Activated naive CD8-positive, alpha-beta T cell treated with anti-CD3 and anti-CD28 coated beads, Interleukin-2, amount 10 ng/mL, durations not matched to agents 7 days and 5 days (primary cell): ENCODE measurements around the gene RBM4. TPM values are rescaled to one million over a fixed set of nuclear protein-coding genes. Genes with fewer than 3 reads are reported as not detected.
"Not testable (repeated sequence)": the region's sequence is repeated elsewhere in the genome, so short reads cannot be mapped to it uniquely, and the experiment has no call there.

ENCODE experiments used
- ATAC-seq: fragments of 150-1000 bp; cut with Tn5 transposase; one replicate; pipeline ENCODE4 v1.10.0; 2021; ENCODE audit warnings: low read depth, moderate library complexity
- POLR2A ChIA-PET: fragments of 350-600 bp; sonication (Branson Sonifier 250); formaldehyde crosslinking; loops from one replicate; lab custom pipeline; 2021; ENCODE audit warnings: antibody characterized with exemption; lab: Charles Lee
- DNase-seq: peaks from one replicate; pipeline ENCODE4 v3.0.0; 2021
- H3K27ac Mint-ChIP-seq: one replicate; pipeline ENCODE4 v1.8.0; 2022; ENCODE audit warnings: mild to moderate bottlenecking, mixed read lengths
- H3K27me3 Mint-ChIP-seq: one replicate; pipeline ENCODE4 v1.8.0; 2022; ENCODE audit warnings: mild to moderate bottlenecking, moderate library complexity, mixed read lengths
- H3K36me3 Mint-ChIP-seq: one replicate; pipeline ENCODE4 v1.8.0; 2021; ENCODE audit warnings: mild to moderate bottlenecking, mixed read lengths
- H3K4me1 Mint-ChIP-seq: one replicate; pipeline ENCODE4 v1.8.0; 2021; ENCODE audit warnings: mixed read lengths
- H3K4me3 Mint-ChIP-seq: one replicate; pipeline ENCODE4 v1.8.0; 2022; ENCODE audit warnings: mild to moderate bottlenecking, moderate library complexity, mixed read lengths
- H3K9me3 Mint-ChIP-seq: one replicate; pipeline ENCODE4 v1.8.0; 2021; ENCODE audit warnings: mixed read lengths
- total RNA-seq, 2 experiments: library from RNA; stranded (reverse); gene quantifications; one replicate each; pipeline ENCODE4 v1.2.3, GENCODE V29; 2021

The RBM4 gene, protein sequence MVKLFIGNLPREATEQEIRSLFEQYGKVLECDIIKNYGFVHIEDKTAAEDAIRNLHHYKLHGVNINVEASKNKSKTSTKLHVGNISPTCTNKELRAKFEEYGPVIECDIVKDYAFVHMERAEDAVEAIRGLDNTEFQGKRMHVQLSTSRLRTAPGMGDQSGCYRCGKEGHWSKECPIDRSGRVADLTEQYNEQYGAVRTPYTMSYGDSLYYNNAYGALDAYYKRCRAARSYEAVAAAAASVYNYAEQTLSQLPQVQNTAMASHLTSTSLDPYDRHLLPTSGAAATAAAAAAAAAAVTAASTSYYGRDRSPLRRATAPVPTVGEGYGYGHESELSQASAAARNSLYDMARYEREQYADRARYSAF
- 100 to 1,000 TPM; 152 to 158 TPM for total RNA-seq

DNA sequence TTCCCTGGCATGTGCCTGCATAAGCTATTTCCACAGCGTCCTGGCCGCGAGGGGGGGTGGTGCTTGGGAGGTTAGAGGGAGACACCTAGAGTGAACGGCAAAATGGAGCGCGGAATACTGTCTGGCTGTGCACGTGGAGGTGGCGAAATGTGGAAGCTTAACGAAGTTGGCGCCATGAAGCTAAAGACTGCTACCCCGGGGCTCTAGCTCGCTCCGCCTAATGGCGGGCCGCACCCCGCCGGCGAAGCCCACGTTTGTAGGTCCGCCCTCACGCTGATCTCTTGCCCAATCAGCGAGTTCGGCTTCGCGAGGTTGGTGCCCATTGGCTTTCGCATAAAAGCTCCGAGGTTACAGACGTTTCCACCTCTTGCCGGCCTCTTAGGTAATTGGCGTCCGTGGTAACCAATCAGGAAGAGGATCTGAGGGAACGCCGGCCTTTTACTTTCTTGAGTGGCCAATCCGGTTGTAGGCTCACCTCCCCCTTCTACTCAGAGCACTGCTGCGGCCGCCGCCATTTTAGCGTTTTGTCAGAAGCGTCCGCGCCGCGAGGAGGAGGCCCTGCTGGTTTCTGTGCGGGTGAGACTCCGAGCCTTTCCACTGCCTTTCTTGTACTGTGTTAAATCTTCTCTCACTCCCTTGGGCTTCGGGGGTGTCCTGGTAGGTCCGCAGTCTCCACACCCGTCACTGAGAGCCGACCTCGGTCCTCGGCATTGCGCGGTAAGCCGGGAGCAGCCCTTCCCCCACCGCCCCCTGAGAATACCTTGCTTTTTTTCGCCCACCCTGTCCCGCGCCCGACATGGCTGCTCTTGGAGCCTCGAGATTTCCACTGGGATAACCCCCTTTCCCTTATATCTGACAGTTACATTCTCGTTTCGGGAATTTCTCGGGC is at the start of gene RBM4:
Gene RBM4, plus strand, starts transcription at position 527 of the 889 bp plus-strand sequence. CDS start 1,009 bp downstream, outside the sequence.
- POLR2A ChIA-PET, result interaction anchor here (0.5 to 11.7 kb wide), 21 partner anchors 10 to 299 kb away, joined by 3 to 211 read pairs (median 6); partner anchors contain the start of genes ACTN3, DPP3, PELI3 and RBM14
- DNase-seq (peak; percentile 90), ATAC-seq (peak; percentile 95)
- peak within 1 kb of the TSS; percentile 91 for H3K4me3 Mint-ChIP-seq
- H3K4me1 Mint-ChIP-seq, result peaks cover 51% of the 10 kb centered on the region
- no peaks in the 10 kb centered on the region for H3K9me3 Mint-ChIP-seq
- H3K27me3 Mint-ChIP-seq, result no peaks in the 10 kb centered on the region
- peaks cover 43% of the 10 kb centered on the region for H3K36me3 Mint-ChIP-seq
- H3K27ac Mint-ChIP-seq, result peak within 1 kb of the TSS; percentile 92

DNA sequence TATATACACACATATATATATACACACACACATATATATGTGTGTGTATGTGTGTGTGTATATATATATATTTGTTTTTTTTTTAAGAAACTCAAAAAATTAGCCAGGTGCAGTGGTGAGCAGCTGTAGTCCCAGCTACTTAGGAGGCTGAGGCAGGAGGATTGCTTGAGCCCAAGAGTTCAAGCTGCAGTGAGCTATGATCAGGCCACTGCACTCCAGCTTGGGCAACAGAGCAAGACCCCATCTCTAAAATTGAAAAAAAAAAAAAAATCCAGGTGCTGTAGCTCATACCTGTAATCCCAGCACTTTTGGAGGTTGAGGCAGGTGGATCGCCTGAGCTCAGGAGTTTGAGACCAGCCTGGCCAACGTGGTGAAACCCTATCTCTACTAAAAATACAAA is 49.2 kb upstream of the RBM4 start:
- POLR2A ChIA-PET, result interaction anchor here (1.2 kb wide), 1 partner anchor 76 kb away, joined by 3 read pairs; no protein-coding TSS in a partner anchor
- H3K27ac Mint-ChIP-seq, DNase-seq, H3K27me3 Mint-ChIP-seq, H3K4me3 Mint-ChIP-seq, H3K36me3 Mint-ChIP-seq, H3K4me1 Mint-ChIP-seq, ATAC-seq, H3K9me3 Mint-ChIP-seq: not testable (repeated sequence)

GRCh38 chr11:66589996-66590675 is 48.4 kb upstream of the RBM4 start:
- H3K4me1 Mint-ChIP-seq, result peaks cover 15% of the 10 kb centered on the region
- DNase-seq (no peak), ATAC-seq (no peak)
- POLR2A ChIA-PET, result interaction anchor here (1.1 to 1.2 kb wide), 2 partner anchors 27 to 75 kb away, joined by 3 to 4 read pairs; partner anchors contain the start of gene RBM14
- no peak overlapping the region for H3K27ac Mint-ChIP-seq
- no peaks in the 10 kb centered on the region for H3K9me3 Mint-ChIP-seq
- no peak overlapping the region for H3K4me3 Mint-ChIP-seq
- H3K36me3 Mint-ChIP-seq, result peaks cover 2% of the 10 kb centered on the region
- H3K27me3 Mint-ChIP-seq, result peaks cover 3% of the 10 kb centered on the region

DNA sequence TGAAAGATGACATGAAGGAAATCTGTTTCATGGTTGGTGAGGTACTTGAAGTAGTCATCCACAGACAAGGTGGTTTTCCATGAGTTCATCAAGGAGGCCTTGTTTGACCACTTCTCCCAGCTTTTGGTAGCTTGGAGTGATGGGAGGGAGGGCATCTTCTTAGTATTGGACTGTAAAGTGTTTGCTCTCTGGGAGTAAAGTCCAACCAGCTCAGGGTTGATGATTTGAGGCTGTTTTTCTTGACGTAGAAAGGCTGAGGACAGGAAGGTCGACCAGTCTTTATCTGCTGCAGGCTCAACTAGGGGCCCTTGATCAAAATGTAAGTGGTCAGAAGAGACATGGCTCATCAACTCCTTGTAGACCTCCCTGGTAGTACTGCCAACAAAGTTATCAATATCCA is 47.3 kb upstream of the RBM4 start:
- DNase-seq (no peak), ATAC-seq (no peak)
- peaks cover 2% of the 10 kb centered on the region for H3K36me3 Mint-ChIP-seq
- peaks cover 24% of the 10 kb centered on the region for H3K4me1 Mint-ChIP-seq
- no peaks in the 10 kb centered on the region for H3K9me3 Mint-ChIP-seq
- H3K4me3 Mint-ChIP-seq, result no peak overlapping the region
- H3K27me3 Mint-ChIP-seq, result peaks cover 3% of the 10 kb centered on the region
- H3K27ac Mint-ChIP-seq, result no peak overlapping the region
- POLR2A ChIA-PET, result interaction anchor here (1.1 to 1.2 kb wide), 2 partner anchors 26 to 47 kb away, joined by 3 to 4 read pairs; partner anchors contain the start of gene RBM14

GRCh38 chr11:66592457-66593302 is 45.8 kb upstream of the RBM4 start, which contains the start of the genes CCDC87 and CCS:
TSS of gene CCDC87 (minus strand) at chr11:66593063. CDS start at chr11:66593015, 48 bp downstream.
TSS of gene CCS (plus strand) at chr11:66593185. CDS start at chr11:66593262, 77 bp downstream.
- Mint-ChIP-seq H3K36me3 (peaks cover 2% of the 10 kb centered on the region), H3K27ac (peak within 1 kb of the TSS; percentile 96), H3K27me3 (peaks cover 3% of the 10 kb centered on the region), H3K4me3 (peak within 1 kb of the TSS; percentile 97), H3K9me3 (no peaks in the 10 kb centered on the region), H3K4me1 (peaks cover 24% of the 10 kb centered on the region)
- peak; percentile 99 for DNase-seq
- ATAC-seq, result peak; percentile 97
- POLR2A ChIA-PET, result interaction anchor here (0.9 to 4.7 kb wide), 6 partner anchors 14 to 263 kb away, joined by 3 to 62 read pairs (median 3); partner anchors contain the start of genes RBM14 and RBM4B

DNA sequence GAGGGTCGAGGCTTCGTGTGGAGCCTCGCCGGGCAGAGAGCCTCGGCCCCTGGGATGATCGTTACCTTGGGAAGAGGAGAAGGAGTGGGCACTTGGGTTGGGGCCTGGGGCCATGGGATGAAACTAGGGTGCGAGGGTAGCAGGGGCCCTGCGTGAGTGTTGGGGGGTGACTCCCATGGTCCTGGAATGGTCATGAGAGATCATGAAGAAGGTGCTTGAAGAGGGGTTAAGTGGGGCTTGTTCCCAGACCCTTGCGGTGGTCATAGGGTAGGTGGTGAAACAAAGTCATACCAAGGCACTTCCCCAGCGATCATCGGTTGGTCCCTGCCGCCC is 45.2 kb upstream of the RBM4 start:
- ATAC-seq (no peak), DNase-seq (no peak)
- H3K4me3 Mint-ChIP-seq, result peak overlapping the region; percentile 97
- peaks cover 3% of the 10 kb centered on the region for H3K27me3 Mint-ChIP-seq
- H3K36me3 Mint-ChIP-seq, result peaks cover 2% of the 10 kb centered on the region
- H3K27ac Mint-ChIP-seq, result peak overlapping the region; percentile 96
- peaks cover 24% of the 10 kb centered on the region for H3K4me1 Mint-ChIP-seq
- POLR2A ChIA-PET, result interaction anchor here (0.6 to 4.7 kb wide), 5 partner anchors 16 to 84 kb away, joined by 3 to 62 read pairs (median 7); partner anchors contain the start of genes RBM14, RBM4 and RBM4B
- no peaks in the 10 kb centered on the region for H3K9me3 Mint-ChIP-seq

DNA sequence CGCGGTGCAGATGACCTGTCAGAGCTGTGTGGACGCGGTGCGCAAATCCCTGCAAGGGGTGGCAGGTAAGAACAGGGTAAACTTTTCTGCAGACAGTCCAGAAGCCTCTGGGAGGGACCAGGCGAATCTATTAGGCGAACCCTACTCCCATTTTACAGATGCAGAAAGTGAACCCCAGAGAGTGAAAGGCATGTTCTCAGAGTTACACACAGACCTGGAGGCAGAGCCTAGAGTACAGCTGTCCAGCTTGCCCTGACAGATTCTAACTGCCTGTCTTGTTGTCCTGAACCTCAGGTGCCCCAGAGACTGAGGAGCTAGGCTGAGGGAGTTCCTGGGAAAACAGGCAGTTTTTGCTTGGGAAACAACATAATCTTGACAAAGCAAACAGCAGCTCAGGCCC is 44.9 kb upstream of the RBM4 start:
- no peak for DNase-seq
- POLR2A ChIA-PET, result interaction anchor here (0.6 to 4.7 kb wide), 3 partner anchors 24 to 45 kb away, joined by 3 to 62 read pairs (median 22); partner anchors contain the start of genes RBM14 and RBM4
- peaks cover 24% of the 10 kb centered on the region for H3K4me1 Mint-ChIP-seq

DNA sequence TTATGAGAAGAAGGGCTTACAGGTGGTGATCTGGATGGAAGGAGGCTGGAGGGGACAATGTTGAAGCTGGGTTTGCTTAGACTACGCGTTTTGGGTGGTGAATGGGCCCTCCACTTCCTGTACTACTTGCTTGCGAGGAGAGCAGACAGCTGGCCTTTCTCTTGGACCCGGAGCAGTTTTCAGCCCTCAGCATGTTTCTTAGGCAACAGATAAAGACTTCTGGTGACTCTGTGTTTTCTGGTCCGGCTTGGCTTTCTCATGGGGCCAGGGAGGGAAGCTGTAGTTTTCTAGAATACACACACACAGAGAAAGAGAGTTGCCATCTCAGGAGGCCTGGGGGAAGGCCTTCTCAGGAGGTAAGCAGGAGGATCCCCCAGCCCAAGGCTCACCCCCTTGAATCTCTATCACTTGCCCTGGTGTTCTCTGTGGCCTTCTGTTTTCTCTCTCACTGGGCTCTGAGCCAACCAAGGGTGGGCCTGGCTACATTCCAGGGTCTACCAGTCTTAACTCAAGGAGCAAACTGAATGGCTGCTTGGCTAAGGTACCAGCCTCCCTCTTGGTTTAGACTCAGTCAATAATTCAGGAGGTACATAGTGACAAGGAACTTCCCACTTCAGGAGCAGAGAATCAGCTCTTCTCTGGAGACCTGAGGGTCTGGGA is 43.1 kb upstream of the RBM4 start:
- Mint-ChIP-seq H3K9me3 (no peaks in the 10 kb centered on the region), H3K4me3 (peak overlapping the region; percentile 53), H3K27me3 (peaks cover 2% of the 10 kb centered on the region), H3K27ac (peak overlapping the region; percentile 81), H3K36me3 (peaks cover 3% of the 10 kb centered on the region), H3K4me1 (peaks cover 24% of the 10 kb centered on the region)
- ATAC-seq (no peak), DNase-seq (no peak)
- POLR2A ChIA-PET, result interaction anchor here (0.7 to 4.7 kb wide), 8 partner anchors 16 to 701 kb away, joined by 3 to 62 read pairs (median 6); partner anchors contain the start of genes RBM14, RBM4 and RBM4B

More for the DNA sequence above, 44.9 kb upstream of the RBM4 start:
- peak overlapping the region; percentile 97 for H3K4me3 Mint-ChIP-seq
- no peak for ATAC-seq
- peaks cover 3% of the 10 kb centered on the region for H3K27me3 Mint-ChIP-seq
- peaks cover 2% of the 10 kb centered on the region for H3K36me3 Mint-ChIP-seq
- no peaks in the 10 kb centered on the region for H3K9me3 Mint-ChIP-seq
- H3K27ac Mint-ChIP-seq, result peak overlapping the region; percentile 96

DNA sequence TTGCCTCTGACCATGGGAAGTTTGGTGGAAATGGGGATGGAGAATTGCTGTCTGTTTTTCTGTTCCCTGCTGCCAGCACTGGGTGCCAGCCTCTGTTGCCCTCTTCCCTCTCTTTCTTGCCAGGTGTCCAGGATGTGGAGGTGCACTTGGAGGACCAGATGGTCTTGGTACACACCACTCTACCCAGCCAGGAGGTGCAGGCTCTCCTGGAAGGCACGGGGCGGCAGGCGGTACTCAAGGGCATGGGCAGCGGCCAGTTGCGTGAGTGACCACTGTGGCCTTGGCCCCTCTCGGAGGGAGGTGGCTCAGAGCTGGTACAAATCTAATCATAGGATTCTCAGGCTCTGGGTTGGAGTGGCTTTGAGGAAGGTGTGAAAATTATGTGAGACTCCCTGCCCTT is 39.5 kb upstream of the RBM4 start:
- Mint-ChIP-seq H3K27me3 (no peaks in the 10 kb centered on the region), H3K4me1 (peaks cover 16% of the 10 kb centered on the region), H3K9me3 (no peaks in the 10 kb centered on the region), H3K27ac (no peak overlapping the region), H3K4me3 (no peak overlapping the region), H3K36me3 (peaks cover 7% of the 10 kb centered on the region)
- POLR2A ChIA-PET, result no interaction called here
- ATAC-seq (no peak), DNase-seq (no peak)

DNA sequence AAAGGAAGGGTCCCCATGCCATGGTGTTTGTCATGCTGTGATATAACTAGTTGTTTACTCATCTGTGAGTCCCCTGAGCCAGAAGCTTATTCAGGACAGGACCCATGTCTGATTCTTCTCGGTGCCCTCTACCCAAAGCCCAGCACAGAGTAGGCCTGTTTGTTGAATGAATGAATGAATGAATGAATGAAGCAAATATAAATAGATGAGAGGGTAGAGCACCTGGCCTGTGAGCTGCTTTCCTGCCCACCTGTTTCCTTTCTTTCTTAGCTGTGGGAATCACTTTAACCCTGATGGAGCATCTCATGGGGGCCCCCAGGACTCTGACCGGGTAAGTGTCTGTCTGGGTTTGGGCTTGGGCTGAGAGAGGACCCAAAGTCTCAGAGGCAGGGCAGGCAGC is 38.3 kb upstream of the RBM4 start:
- ATAC-seq (no peak), DNase-seq (no peak)
- H3K27ac Mint-ChIP-seq, result no peak overlapping the region
- POLR2A ChIA-PET, result interaction anchor here (1.5 kb wide), 1 partner anchor 16 kb away, joined by 4 read pairs; the partner anchor contains the start of gene RBM14
- H3K9me3 Mint-ChIP-seq, result no peaks in the 10 kb centered on the region
- H3K36me3 Mint-ChIP-seq, result peaks cover 7% of the 10 kb centered on the region
- H3K27me3 Mint-ChIP-seq, result no peaks in the 10 kb centered on the region
- peaks cover 8% of the 10 kb centered on the region for H3K4me1 Mint-ChIP-seq
- H3K4me3 Mint-ChIP-seq, result no peak overlapping the region

GRCh38 chr11:66600631-66601233 is 37.8 kb upstream of the RBM4 start:
- Mint-ChIP-seq H3K36me3 (peaks cover 7% of the 10 kb centered on the region), H3K4me3 (no peak overlapping the region), H3K9me3 (no peaks in the 10 kb centered on the region), H3K27ac (no peak overlapping the region), H3K4me1 (peaks cover 3% of the 10 kb centered on the region), H3K27me3 (no peaks in the 10 kb centered on the region)
- no peak for ATAC-seq
- DNase-seq, result no peak
- POLR2A ChIA-PET, result interaction anchor here (1.5 kb wide), 1 partner anchor 16 kb away, joined by 4 read pairs; the partner anchor contains the start of gene RBM14
